Measurements from ENCODE around the gene ASB5.
"Not testable (repeated sequence)": the region's sequence is repeated elsewhere in the genome, so short reads cannot be mapped to it uniquely, and the experiment has no call there.

Gene ASB5, protein sequence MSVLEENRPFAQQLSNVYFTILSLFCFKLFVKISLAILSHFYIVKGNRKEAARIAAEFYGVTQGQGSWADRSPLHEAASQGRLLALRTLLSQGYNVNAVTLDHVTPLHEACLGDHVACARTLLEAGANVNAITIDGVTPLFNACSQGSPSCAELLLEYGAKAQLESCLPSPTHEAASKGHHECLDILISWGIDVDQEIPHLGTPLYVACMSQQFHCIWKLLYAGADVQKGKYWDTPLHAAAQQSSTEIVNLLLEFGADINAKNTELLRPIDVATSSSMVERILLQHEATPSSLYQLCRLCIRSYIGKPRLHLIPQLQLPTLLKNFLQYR

DNA sequence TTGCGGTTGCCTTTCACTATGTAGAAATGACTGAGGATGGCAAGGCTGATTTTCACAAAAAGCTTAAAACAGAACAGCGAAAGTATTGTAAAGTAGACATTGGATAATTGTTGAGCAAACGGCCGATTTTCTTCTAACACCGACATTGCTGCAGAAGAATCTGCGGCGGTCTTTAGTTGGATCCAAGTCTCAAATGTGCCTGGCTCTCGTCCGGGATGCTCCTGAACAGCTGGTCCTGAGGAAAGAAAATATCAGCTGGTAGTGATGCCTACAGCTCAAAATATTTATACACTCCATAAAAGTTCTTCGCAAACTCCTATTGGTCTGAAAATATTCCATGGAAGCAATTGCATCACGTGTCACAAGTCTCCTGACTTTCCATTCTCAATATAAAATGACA, at the start of gene ASB5:
ASB5 (minus strand) TSS at position 260 of the 400 bp plus-strand sequence; CDS start at position 146, 114 bp downstream.
- DNase-seq: no peak

DNA sequence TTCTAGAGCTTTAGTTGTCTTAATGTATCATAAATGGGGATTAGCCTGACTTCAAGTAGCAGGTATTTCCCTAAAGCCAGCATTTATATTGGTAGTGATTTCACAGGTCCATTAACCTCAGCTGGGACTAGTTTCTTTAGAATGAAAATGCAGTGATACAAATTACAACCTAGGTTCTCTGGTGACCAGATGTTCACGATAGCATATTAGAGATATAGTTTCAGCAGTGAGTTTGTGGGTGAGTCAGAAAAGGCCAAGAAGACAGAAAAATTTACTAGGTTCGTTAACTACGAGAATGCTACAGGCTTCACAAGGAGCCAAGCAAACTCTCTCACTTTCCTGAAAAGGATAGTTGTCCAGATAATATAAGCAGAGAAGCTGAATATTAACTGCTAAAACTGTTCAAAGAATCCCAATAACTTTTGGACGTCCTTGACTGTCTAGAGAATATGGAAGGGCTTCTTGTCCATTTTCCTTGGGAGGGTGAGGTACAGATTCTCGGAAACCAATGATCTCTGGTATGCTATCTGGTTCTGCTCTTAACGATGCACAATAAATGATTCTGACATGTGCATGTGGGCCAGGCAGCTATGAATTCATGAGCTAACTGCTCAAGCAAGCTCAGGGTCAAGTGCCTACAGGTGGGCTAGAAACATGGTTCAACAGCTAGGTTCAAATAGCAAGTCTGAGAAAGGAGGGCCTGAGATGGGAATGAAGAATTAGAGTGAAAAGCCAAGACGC, 44.7 kb upstream of the ASB5 start:
- no peak for DNase-seq

DNA sequence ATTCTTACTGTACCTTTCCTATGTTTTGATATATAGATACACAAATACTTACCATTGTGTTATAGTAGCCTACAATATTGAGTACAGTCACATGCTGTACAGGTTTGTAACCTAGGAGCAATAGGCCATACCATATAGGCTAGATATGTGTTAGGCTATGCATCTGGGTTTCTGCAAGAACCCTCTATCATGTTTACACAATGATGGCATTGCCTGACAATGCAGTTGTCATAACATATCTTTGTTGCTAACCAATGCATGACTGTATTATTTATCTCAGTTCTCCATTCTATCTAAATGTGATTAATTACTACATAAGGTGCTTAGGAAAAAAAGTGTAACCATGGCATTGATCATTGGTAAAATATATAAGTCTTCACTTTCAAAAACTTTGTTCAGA, 40.8 kb upstream of the ASB5 start:
- no peak for DNase-seq

DNA sequence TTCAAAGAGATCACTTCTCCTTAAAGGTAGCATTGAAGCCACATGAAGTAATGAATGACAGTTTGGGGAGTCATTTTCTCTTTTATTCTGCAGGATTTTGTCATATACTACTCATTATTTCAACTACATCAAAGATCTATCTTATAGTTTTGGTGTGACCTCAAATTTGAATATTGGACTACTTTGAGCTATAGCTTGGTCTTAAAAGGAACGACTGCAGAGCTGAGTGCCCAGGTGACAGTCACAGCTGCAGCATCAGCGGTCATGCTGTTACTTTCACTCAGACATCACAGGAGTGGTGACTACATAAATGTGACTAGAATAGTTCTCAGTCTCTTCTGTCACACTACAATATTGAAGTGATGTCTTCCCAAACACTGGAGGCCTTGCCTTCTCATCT, 40.0 kb upstream of the ASB5 start:
- no peak for DNase-seq

DNA sequence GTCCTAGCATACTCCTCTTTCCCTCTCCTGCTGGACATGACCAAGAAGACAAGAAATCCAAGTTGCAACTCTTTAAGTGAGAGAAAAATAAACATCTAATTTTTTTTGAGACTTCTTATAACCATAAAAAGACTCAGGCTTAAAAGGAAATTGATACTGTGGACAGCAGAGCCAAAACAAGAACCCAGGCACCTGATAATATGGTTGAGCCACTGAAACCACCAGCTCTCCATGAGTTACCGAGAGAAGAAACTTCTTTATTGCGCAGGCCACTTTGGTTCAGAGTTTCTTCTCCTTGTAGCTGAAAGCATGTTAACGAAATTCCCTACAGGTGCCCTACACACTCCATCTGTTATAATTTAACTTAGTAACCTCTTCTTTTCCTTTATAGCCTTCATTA, 39.4 kb upstream of the ASB5 start:
- no peak for DNase-seq

DNA sequence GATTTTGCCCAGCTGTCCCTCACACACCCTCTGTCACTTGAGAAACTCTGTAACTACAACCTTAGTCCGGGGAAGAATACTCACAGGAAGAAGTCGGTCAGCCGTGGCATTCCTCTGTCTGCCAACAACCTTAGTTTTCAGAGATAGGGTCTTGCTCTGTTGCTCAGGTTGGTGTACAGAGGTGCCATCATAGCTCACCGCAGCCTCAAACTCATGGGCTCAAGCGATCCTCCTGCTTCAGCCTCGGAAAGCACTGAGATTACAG, 38.6 kb upstream of the ASB5 start:
- no peak for DNase-seq

DNA sequence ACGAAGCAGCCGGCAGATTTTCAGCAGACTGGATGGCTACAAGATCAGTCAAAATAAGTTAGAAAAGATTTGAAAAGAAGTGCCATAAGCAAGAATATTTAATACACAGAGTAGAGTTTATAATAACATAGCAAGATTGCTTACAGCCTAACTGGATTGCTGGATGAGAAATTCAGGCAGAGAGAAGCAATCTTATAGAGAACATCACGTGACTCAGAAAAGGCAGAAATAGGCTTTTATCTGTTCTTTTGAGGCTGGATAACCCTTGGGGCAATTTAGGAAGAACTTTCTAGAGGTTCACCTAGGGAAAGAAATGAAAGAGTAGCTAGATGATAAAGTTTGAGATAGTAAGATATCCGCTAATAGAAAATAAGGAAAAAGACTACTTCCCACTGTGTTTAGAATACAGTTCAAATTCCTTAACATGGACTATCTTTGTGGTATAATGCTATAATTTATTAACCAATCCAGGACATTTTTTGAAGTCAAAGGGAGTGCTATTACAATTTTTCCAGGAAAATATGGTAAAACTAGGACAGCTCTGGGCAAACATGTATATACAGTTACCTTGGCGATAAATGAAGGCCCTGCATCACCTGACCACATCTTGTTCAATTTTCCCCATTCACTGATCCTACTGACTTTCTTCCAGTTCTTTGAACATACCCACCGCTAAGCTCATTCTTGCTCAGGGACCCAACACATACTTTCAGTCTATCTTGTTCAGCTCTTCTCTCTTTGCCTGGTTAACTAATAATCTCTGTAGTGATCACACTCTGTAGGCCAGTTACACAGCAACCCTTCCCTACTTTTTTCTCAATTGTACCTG, 38.0 kb upstream of the ASB5 start:
- DNase-seq: no peak

DNA sequence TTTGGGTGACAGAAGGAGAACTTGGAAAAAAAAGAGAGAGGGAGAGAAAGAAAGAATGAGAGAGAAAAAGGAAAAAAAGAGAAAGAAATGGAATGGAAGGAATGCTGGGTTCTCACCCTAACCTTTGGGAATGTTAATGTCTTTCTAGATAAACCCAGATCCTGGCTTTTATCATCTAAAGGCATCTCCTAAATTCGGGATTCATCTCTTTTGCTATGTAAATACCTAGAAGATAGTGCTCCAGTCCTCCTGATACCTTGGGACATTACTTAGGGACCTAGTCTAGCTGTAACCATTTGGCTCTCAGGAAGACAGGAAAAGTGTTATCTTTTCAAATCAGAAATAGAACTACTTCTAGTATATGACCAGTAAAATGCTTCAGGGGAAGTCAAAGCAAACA, 34.9 kb upstream of the ASB5 start:
- no peak for DNase-seq

DNA sequence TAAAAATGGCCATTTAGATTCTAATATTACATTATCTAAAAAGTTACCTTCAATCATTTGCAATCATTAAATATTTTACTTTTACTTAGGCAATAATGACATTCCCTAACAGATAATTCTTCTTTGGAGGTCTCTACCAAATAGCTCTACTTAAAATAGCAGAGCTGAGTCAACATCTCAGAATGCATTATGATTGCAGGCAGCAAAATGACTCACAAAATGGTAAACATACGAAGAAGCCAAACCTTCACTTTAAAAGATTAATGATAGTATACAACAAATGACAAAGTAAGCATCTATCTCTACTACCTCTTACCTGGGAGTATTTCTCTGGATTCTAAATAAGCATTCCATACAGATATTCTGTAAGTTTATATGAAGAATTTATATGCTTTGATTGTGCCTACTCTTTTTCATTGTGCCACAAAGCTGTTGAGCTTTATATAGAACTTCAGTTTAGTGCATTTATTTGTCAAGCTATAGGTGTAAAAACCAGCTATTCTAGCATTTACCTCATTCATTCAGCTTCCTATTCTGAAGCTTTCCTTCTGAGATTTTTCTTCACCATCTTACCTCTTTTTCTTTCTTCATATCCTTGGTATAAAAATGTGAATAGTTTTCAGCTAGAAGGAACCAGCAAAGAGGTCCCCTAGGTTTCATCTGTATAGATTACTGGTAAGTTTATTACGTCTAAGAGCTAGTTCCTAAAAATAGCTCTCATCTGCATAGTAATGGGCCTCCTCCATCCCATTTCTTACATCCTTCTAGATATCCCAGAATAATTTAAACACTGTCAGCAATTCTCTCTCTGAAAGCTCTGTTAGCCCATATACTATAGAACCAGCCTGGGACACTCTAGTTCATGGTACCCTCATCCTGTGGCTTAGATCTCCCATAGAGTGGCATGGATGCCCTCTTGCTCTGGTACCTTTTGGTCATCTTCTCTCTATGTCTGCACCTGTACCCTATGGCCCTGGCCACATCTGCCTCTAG, 33.6 kb upstream of the ASB5 start:
- no peak for DNase-seq

DNA sequence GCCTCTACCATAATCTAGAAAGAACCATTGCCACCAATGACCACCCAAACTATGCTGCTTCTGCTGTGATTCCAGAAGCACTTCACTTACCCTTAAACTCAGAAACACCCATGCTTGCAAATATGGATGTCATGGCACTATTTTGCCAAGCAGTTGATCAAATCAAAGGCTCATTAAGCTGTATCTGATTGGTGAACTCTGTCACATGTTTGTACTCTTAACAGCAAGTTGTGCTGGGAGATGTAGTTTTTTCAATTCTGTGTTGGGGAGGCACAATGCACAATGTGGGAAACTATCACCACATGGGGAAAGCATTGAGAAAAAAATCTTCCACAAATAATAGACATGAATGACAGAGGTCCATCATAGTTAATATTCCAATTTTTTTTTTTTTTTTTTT, 31.5 kb upstream of the ASB5 start:
- DNase-seq: no peak

DNA sequence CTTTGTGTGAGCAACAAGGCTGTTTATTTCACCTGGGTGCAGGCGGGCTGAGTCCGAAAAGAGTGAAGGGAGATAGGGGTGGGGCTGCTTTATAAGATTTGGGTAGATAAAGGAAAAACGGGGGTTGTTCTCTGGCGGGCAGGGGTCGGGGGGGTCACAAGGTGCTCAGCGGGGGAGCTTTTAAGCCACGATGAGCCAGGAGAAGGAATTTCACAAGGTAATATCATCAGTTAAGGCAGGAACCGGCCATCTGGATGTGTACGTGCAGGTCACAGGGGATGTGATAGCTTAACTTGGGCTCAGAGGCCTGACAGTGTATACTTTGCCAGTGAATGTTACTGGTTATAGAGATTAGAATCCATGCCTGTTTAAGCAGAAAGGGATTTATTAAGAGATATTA, 31.0 kb upstream of the ASB5 start:
- DNase-seq: no peak

DNA sequence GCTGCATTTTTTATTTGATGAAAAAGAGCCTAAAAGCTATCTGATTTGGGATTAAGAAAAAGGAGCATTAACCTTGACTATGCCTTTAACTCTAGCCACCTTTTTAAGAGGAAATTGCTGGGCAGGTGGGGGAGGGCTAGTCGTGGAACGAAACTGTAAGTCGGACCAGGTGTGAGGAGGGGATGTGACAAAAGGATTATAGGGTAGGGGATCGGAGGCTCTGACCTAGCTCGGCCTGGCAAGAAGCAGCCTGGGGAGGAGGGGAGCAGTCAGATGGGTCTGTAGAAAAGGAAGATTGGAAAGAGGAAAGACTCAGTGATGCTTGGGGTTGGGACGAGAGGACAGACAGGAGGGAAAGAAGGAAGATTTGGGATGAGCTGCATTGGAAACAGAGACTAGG, 29.6 kb upstream of the ASB5 start:
- DNase-seq: no peak

DNA sequence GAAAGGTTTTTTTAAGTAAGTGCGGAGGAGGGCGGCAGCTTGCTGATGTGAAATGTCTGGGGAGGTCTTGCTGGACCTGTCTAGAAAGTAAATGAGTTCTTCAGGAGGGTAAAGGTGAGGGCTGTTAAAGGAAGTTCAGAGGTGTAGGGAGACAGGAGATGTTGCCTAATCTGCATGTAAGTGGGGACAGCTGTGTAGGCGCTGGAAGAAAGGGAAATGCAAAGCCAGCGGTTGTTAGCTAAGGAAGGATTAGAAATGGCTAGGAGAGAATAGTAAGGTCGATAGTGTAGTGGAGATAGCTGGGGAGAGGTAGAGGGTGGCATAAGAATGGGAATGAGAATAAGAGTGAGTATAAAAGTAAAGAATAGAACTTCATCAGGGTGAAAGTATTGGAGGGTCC, 26.9 kb upstream of the ASB5 start:
- not testable (repeated sequence) for DNase-seq

DNA sequence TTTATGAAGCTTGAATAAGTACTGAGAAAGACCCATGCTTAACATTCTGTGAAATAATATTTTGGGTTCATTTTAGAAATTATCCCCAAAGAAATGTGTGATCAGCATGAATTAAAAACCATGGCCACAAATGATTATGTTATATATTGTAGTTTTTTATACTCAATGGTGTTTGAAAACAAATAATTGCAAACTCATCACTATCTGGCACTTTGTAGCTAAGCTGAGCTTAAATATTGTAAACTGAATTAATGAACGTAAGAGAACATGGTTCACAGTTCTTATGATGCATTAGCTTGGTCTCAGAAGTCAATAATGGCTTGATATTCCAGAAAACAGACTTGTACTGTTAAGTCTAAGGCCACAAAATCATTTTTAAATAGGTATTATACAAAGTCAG, 24.6 kb upstream of the ASB5 start:
- DNase-seq: no peak

DNA sequence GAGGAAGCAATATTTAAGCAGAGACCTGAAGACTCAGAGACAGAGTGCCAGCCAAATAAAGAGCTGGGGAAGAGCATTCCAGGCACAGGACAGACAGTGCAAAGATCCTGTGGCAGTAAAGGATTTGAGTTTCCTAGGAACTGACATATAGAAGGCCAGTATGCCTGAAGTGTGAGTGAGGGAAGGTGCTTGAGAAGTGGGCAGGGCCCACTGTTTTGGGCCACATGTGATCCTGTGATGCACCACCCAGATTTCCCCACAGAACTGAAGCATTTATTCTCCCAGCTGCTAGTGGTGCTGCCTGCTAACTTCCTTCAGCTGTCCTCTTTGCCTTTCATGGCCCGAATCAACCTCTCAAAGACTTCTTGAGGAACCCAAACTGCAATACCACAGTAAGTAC, 23.9 kb upstream of the ASB5 start:
- no peak for DNase-seq

DNA sequence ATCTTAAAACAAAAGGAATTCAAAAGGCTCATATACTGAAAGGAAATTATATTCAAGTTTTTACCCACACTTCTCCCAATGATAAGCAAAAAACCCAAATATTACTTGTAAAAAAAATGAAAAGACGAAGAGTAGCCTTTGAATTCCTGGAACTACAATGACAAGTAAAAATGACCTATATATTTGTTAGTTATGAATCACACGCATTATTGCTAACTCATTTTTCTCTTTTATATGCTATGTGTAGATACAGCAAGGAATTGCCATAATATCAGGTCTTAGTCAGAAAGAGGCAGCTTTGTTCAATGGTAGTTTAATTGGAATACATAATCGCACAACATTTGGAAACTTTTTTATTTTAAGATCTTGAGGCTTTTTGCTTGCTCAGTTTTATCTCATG, 22.7 kb upstream of the ASB5 start:
- no peak for DNase-seq

DNA sequence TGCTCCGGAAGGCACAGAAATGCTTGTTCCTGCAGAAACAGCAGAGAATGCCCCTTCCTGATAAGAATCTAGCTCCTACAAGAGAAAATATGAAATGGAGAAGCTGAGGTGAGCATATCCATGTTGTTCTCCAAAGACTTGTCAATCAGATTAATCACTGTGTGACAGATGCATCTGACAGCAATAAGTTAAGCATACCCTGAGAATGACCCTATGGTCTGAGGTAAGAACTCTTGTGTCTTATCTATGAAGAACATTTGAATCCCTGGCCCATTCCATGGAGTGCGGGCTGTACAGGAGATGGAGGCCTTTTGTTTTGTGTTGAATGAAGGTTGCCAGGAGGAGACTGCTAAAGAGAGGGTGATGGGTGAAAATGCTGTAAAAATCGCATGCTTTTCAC, 21.5 kb upstream of the ASB5 start:
- DNase-seq: no peak

DNA sequence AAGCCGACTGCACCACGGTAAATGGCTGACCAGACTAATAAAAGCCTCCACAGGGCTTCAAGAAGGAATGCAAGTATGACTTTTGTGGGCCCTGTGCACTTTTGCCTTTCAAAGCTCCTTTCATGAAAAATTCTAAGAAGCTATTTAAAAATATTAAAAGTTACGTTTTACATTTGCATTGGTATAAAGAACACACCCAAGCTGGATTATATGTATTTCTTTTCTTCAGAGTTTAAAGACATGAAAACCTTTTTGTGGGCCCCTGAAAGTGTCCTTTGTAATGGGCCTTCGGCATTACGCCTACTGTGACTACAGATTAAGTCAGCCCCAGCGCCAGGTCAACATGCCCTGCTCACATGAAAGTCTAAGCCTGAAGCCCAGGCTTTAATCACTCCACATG, 20.5 kb upstream of the ASB5 start:
- DNase-seq: no peak

DNA sequence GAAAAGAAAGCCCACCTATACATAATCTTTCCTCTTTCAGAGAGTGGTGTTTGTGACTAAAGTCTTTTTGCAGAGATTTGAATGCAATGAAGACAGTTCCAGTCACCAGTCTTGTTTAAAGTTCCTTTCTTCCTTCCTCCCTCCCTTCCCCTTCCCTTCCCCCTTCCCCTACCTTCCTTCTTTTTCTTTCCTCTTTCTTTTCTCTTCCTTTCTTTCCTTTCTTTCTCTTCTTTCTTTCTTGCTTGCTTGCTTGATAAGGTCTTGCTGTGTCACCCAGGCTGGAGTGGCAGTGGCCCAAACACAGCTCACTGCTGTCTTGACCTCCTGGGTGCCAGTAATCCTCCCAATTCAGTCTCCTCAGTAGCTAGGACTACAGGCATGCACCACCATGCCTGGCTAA, 19.0 kb upstream of the ASB5 start:
- DNase-seq: no peak

DNA sequence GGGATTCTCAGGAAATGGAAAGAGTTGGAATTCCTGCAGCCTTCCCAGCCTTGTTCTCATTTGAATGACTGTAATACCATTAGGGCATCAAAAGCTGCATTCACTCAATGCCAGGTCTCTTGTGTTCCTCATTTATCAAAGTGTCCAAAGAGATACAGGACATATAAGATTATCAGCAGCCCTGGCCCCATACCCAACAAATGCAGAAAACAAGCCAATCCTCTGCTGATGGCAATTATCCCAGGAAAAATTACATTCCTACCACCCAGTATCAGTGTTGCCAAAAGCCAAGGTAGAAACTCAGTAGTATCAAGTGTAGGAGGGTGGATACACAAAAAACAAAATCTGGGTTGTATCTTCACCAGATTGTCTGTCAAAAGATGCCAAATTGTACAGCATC, 18.5 kb upstream of the ASB5 start:
- DNase-seq: no peak

DNA sequence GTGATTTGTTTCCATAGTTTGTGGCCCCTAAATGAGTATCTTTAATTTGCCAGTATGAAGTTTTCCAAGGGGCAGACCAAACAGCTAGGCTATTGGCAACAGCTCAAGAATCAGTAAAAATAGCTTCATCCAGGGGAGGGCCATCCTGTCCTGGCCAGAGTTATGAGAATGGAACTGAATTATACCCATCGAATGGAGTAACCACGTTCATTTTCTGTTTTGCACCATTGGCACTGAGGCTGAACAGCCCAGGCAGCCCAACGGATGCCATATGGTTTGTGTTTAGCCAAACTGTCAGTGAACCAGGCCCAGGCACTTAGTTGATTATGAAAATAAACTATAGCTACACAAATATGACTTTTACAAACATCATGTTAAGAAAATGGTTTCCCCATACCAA, 17.7 kb upstream of the ASB5 start:
- no peak for DNase-seq

DNA sequence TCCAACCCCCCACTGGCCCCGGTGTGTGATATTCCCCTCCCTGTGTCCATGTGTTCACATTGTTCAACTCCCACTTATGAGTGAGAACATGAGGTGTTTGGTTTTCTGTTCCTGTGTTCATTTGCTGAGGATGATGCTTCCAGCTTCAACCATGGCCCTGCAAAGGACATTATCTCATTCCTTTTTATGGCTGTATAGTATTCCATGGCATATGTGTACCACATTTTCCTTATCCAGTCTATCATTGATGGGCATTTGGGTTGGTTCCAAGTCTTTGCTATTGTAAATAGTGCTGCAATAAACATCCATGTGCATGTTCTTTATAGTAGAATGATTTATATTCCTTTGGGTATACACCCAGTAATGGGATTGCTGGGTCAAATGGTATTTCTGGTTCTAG, 10.5 kb upstream of the ASB5 start:
- DNase-seq: not testable (repeated sequence)

All from NCI-H345 (cell line).